Panc1 (cell line): ENCODE data around the gene MSH2.

Experiments used
- CTCF ChIP-seq: fragments of 450-650 bp; IDR thresholded peaks from 2 replicates; pipeline ENCODE4 v1.5.1; 2017; ENCODE audit warnings: mild to moderate bottlenecking
- POLR2AphosphoS5 ChIP-seq: IDR thresholded peaks from 2 replicates; pipeline ENCODE4 v1.6.1; 2012; ENCODE audit warnings: mild to moderate bottlenecking, low read depth, low read length, moderate library complexity
- TCF7L2 ChIP-seq: IDR thresholded peaks from 2 replicates; pipeline ENCODE4 v1.6.1; 2011; ENCODE audit warnings: mild to moderate bottlenecking, low read depth, low read length, inconsistent platforms

DNA sequence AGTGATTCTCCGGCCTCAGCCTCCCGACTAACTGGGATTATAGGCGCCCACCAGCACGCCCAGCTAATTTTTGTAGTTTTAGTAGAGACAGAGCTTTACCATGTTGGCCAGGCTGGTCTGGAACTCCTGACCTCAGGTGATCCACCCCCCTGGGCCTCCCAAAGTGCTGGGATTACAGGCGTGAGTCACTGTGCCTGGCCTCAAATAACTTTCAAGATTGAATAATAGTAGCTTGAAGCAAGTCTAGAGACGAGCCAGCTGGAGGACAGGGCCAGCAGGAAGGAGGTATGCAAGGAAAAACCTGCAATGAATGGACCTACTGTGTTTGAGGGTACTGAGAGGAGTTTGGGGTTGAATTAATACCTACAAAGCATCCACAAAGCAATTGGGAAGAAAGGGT lies 87.5 kb downstream of the MSH2 start:
- TF ChIP-seq TCF7L2 (no peak), CTCF (no peak), POLR2AphosphoS5 (no peak)
